Stimulated activated naive CD8-positive, alpha-beta T cell treated with anti-CD3 and anti-CD28 coated beads, Interleukin-15, Interleukin-2, amounts not matched to agents 100 ng/mL and 50 ng/mL, for 24 hours (primary cell): ENCODE data around the gene IGFL4.

Experiments used
- H3K27ac Mint-ChIP-seq: one replicate; pipeline ENCODE4 v1.8.0; 2021; ENCODE audit warnings: mild to moderate bottlenecking, mixed read lengths
- H3K27me3 Mint-ChIP-seq: one replicate; pipeline ENCODE4 v1.8.0; 2021; ENCODE audit warnings: mixed read lengths
- H3K36me3 Mint-ChIP-seq: one replicate; pipeline ENCODE4 v1.8.0; 2021; ENCODE audit warnings: low read depth, mixed read lengths
- H3K4me1 Mint-ChIP-seq: one replicate; pipeline ENCODE4 v1.8.0; 2021; ENCODE audit warnings: low read depth, mixed read lengths
- H3K4me3 Mint-ChIP-seq: one replicate; pipeline ENCODE4 v1.8.0; 2021; ENCODE audit warnings: mild to moderate bottlenecking, mixed read lengths
- H3K9me3 Mint-ChIP-seq: one replicate; pipeline ENCODE4 v1.8.0; 2021; ENCODE audit warnings: mixed read lengths

IGFL4 gene

DNA sequence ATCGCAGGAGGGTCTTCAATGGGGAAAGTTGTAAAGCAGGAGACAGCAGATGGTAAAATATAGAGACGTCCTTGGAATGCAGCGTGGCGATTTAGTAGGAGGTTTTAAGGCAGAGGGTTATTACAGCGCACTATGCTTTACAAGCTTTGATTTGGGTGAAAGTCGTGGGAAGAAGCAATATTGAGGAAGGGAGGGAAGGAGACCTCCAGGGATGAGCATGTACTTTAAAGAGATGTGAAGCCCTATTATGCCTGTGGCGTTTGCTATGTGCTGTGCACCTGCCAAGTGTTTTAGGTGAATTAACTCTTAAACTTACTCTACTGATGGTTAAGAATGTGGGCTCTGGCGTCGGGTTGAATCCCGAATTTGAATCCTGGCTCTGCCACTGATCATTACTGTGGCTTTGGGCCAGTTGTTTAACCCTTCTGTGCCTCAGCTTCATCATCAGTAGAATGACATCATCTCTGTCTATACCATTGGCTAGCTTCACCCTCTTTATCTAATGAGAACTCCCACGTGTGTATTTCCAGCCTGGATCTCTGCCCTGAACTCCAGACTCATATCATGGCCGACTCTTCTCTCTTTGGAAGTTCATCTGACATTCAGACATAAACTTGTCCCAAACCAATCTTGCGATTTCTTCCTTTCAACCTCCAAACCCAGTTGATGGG is 45.0 kb downstream of the IGFL4 start:
- no peaks in the 10 kb centered on the region for H3K27me3 Mint-ChIP-seq
- H3K9me3 Mint-ChIP-seq, result no peaks in the 10 kb centered on the region
- H3K27ac Mint-ChIP-seq, result no peak overlapping the region
- H3K36me3 Mint-ChIP-seq, result peaks cover 7% of the 10 kb centered on the region
- no peak overlapping the region for H3K4me3 Mint-ChIP-seq
- peaks cover 36% of the 10 kb centered on the region for H3K4me1 Mint-ChIP-seq

DNA sequence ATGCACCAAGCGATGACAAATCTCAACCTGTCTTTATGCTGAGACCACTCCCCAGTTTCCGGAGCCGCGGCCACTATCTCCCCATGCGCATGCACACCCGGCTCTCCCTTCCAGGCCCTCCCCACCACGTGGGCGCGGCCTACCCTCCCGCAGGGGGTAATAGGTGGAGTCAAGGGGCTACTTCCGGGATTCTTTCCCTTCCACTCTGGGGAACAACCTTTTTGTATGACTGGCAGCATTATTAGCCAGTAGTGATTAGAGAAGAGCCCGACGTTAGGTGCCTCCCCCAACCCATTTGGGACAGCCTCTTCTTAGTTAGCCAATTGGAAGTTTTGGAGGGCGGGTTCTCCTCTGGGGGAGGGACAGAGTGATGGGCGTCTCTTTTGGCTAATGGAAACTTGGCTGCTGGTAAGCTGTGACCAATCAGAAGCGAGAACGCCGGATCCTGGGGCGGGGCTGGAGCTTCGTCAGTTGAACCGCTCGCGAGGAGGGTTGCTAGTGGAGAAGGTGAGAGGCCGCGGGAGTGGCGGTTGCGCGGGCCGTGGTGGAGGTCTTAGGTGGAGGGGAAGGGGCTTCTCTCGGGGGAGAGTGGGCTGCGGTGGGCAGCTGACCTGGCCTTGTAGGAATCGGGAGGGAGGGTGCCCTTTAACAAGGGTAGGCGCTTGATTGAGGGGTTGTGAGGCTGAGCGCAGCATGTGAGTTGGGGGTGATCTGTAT is 45.6 kb downstream of the IGFL4 start, which contains the start of gene CCDC61:
Gene CCDC61 (plus strand): TSS at position 470 of the 717 bp plus-strand sequence. CDS start 7,552 bp downstream, outside the sequence.
- Mint-ChIP-seq H3K27ac (no peak within 1 kb of the TSS), H3K27me3 (peaks cover 4% of the 10 kb centered on the region), H3K36me3 (peaks cover 7% of the 10 kb centered on the region), H3K9me3 (no peaks in the 10 kb centered on the region), H3K4me3 (no peak within 1 kb of the TSS), H3K4me1 (peaks cover 29% of the 10 kb centered on the region)

DNA sequence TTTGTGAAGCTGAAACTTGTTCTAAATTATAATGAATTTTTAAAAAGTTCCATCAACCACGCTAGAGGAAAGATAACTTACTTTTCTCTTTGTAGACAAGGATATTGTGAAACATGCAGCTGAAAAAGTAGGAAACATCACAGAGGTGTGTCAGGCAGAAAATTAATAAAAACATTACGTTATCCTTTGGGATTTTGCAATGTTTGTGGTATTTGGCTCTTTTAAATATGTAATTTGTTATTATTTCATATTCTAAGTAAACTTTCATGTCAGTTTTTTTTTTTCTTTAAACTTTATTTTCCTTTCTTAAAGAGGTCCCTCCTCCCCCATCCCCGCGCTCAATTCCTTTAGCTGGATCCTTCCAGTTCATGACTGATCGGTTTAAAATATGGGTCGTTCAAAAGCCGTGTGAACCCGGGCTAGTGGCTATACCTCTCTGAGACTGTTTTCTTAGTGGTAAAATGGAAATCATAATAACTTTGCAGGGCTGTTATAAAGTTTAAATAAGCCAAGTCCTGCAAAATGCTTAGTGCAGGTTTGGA is 46.3 kb downstream of the IGFL4 start:
- no peak overlapping the region for H3K27ac Mint-ChIP-seq
- H3K4me3 Mint-ChIP-seq, result no peak overlapping the region
- H3K27me3 Mint-ChIP-seq, result peaks cover 7% of the 10 kb centered on the region
- peaks cover 23% of the 10 kb centered on the region for H3K4me1 Mint-ChIP-seq
- peaks cover 7% of the 10 kb centered on the region for H3K36me3 Mint-ChIP-seq
- H3K9me3 Mint-ChIP-seq, result no peaks in the 10 kb centered on the region

DNA sequence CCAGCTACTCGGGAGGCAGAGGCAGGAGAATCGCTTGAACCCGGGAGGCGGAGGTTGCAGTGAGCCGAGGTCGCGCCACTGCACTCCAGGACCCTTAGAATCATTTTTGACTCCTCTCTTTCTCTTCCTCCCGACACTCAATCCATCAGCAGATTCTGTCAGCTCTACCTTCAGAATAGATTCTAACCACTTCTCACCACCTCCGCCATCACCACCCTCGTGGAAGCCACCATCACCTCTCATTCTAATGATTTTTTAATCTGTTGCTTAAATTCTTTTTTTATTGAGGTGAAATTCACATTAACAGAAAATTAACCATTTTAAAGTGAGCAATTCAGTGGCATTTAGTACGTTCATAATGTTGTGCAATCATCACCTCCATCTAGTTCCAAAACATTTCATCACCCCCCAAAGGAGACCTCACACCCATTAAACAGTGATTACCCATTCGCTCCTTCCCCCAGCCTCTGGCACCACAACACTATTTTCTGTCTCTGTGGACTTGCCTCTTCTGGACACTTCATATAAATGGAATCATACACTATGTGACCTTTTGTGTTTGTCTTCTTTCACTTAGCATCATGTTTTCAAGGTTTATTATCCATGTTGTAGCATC is 50.6 kb downstream of the IGFL4 start:
- Mint-ChIP-seq H3K36me3 (no peaks in the 10 kb centered on the region), H3K4me3 (no peak overlapping the region), H3K27ac (no peak overlapping the region), H3K9me3 (no peaks in the 10 kb centered on the region), H3K4me1 (no peaks in the 10 kb centered on the region), H3K27me3 (peaks cover 17% of the 10 kb centered on the region)
